B cell (primary cell): ENCODE data around the gene LSM12. TPM values are rescaled to one million over a fixed set of nuclear protein-coding genes. Genes with fewer than 3 reads are reported as not detected.

ENCODE experiments used
- ATAC-seq: fragments of 200-7000 bp; cut with Tn5 transposase; one replicate; pipeline ENCODE4 v1.10.0; 2021; ENCODE audit warnings: low read depth, mild to moderate bottlenecking, moderate number of reproducible peaks, moderate library complexity
- CTCF ChIA-PET: fragments of 350-600 bp; sonication (Branson Sonifier 250); formaldehyde crosslinking; loops from one replicate; lab custom pipeline; 2021; ENCODE audit warnings: antibody characterized with exemption, inconsistent platforms; lab: Charles Lee
- POLR2A ChIA-PET: fragments of 350-600 bp; sonication (Branson Sonifier 250); formaldehyde crosslinking; loops from one replicate; lab custom pipeline; 2021; ENCODE audit warnings: antibody characterized with exemption; lab: Charles Lee
- DNase-seq: peaks from one replicate; pipeline ENCODE4 v3.0.0; 2013
- H2AFZ ChIP-seq: 2 replicates; pipeline ENCODE4 v1.6.1; 2012; ENCODE audit warnings: mild to moderate bottlenecking, low read depth, low read length; ENCODE audit not compliant: insufficient read depth, poor library complexity, severe bottlenecking
- H3K27ac ChIP-seq, 2 donors: 1 replicate in 1 of 2; 2 replicates in 1 of 2; pipeline ENCODE4 v1.5.1; 2012 to 2013; ENCODE audit warnings: low read length in 2 of 2, mild to moderate bottlenecking in 2 of 2, moderate library complexity in 1 of 2
- H3K27me3 ChIP-seq, 4 experiments: fragments of 200-600 bp in 1 of 4; sonication (generic) in 1 of 4; replicated peaks in 1 of 4; 1 replicate in 2 of 4; 2 replicates in 2 of 4; pipeline versions ENCODE4 v1.6.1 to v1.7.0; 2013 to 2016; ENCODE audit warnings: low read length in 3 of 4, mild to moderate bottlenecking in 2 of 4, mixed read lengths in 1 of 4, moderate library complexity in 1 of 4; ENCODE audit not compliant: insufficient read depth in 4 of 4, control insufficient read depth in 3 of 4; ENCODE audit errors: control extremely low read depth in 1 of 4
- H3K36me3 ChIP-seq, 2 experiments: replicated peaks in 1 of 2; 1 replicate in 1 of 2; 2 replicates in 1 of 2; pipeline versions ENCODE4 v1.6.1 to v1.7.1; 2013; ENCODE audit warnings: low read length in 1 of 2; ENCODE audit not compliant: insufficient read depth in 2 of 2, control insufficient read depth in 1 of 2; ENCODE audit errors: control extremely low read depth in 1 of 2, extremely low read depth in 1 of 2
- H3K4me1 ChIP-seq, 2 donors: fragments of 200-600 bp in 1 of 2; sonication (generic) in 1 of 2; 1 replicate in 1 of 2; 2 replicates in 1 of 2; pipeline versions ENCODE4 v1.5.1 to v1.6.1; 2013 to 2017; ENCODE audit warnings: low read length in 2 of 2; ENCODE audit not compliant: control insufficient read depth in 2 of 2, insufficient read depth in 2 of 2
- H3K4me2 ChIP-seq: replicated peaks from 2 replicates; pipeline ENCODE3; 2012; ENCODE audit warnings: mild to moderate bottlenecking, low read depth, low read length; ENCODE audit not compliant: poor library complexity, severe bottlenecking
- H3K4me3 ChIP-seq, 5 experiments: fragments of 200-600 bp in 1 of 5; sonication (generic) in 1 of 5; 1 replicate in 3 of 5; 2 replicates in 2 of 5; pipeline versions ENCODE4 v1.5.1 to v1.7.0; 2011 to 2016; ENCODE audit warnings: low read length in 4 of 5, mild to moderate bottlenecking in 4 of 5, low read depth in 2 of 5, control low read depth in 1 of 5, moderate library complexity in 1 of 5; ENCODE audit not compliant: insufficient read depth in 1 of 5; ENCODE audit errors: control extremely low read depth in 1 of 5, extremely low read depth in 1 of 5
- H3K79me2 ChIP-seq: fragments of 200-600 bp; sonication (generic); one replicate; pipeline ENCODE4 v1.6.0; 2016; ENCODE audit warnings: low read length; ENCODE audit not compliant: control insufficient read depth, insufficient read depth
- H3K9ac ChIP-seq: fragments of 200-600 bp; sonication (generic); 2 replicates; pipeline ENCODE4 v1.6.1; 2017; ENCODE audit warnings: mild to moderate bottlenecking, low read length, moderate library complexity
- H3K9me3 ChIP-seq, 3 donors: one replicate each; pipeline versions ENCODE4 v1.6.1 to v1.7.1; 2013; ENCODE audit warnings: low read length in 2 of 3; ENCODE audit not compliant: control insufficient read depth in 2 of 3, insufficient read depth in 1 of 3; ENCODE audit errors: control extremely low read depth in 1 of 3
- H4K20me1 ChIP-seq: 2 replicates; pipeline ENCODE4 v1.6.0; 2012; ENCODE audit warnings: mild to moderate bottlenecking, low read length; ENCODE audit not compliant: insufficient read depth, control insufficient read depth, poor library complexity, severe bottlenecking
- H3K27ac Mint-ChIP-seq: one replicate; pipeline ENCODE4 v1.8.0; 2021; ENCODE audit warnings: mixed read lengths
- H3K27me3 Mint-ChIP-seq: one replicate; pipeline ENCODE4 v1.8.0; 2021; ENCODE audit warnings: mixed read lengths
- H3K4me1 Mint-ChIP-seq: one replicate; pipeline ENCODE4 v1.8.0; 2021; ENCODE audit warnings: mixed read lengths
- H3K4me3 Mint-ChIP-seq: one replicate; pipeline ENCODE4 v1.8.0; 2021; ENCODE audit warnings: mixed read lengths
- H3K9me3 Mint-ChIP-seq: one replicate; pipeline ENCODE4 v1.8.0; 2022; ENCODE audit warnings: mixed read lengths; ENCODE audit not compliant: insufficient read depth
- CTCF ChIP-seq: fragments of 200-600 bp; IDR thresholded peaks from one replicate; pipeline ENCODE4 v1.8.0; 2022; ENCODE audit warnings: antibody characterized with exemption, mild to moderate bottlenecking
- EZH2 ChIP-seq: IDR thresholded peaks from 2 replicates; pipeline ENCODE4 v1.6.1; 2012; ENCODE audit warnings: borderline replicate concordance, low read depth, mild to moderate bottlenecking, moderate library complexity, low read length; ENCODE audit not compliant: insufficient read depth, poor library complexity, severe bottlenecking
- WGBS: methylation state at CpG from one replicate; pipeline ENCODE4 v1.1.5; 2013; ENCODE audit warnings: missing lambda C conversion rate; ENCODE audit not compliant: insufficient coverage; 5-methylcytosine and 5-hydroxymethylcytosine counted together
- intact Hi-C: fragments of 100-400 bp; cut with micrococcal nuclease; formaldehyde crosslinking; loops from one replicate; pipeline ENCODE4 v1.10.0; 2022
- polyA plus RNA-seq: library from polyadenylated mRNA; depleted of rRNA; stranded (reverse); fragments of >200 nt; gene quantifications from 2 replicates; pipeline ENCODE4 v1.2.3, GENCODE V29; 2012
- total RNA-seq, 2 donors: library from RNA; stranded (reverse); fragments of 120-200 nt in 1 of 2; gene quantifications; 1 replicate in 1 of 2; 2 replicates in 1 of 2; pipeline versions ENCODE4 v1.2.3 to v1.2.4, GENCODE V29; 2013 to 2022

The LSM12 gene
- total and polyA plus RNA-seq, 2 donors (not counting 1 experiment from before 2014, with no cell fraction given), result 16.8 to 31.2 TPM

GRCh38 chr17:44065668-44066203, 735 bp downstream of the LSM12 start:
- Histone ChIP-seq H3K36me3 (peaks cover 0 to 19% of the 10 kb centered on the region in 2 experiments), H4K20me1 (no peaks in the 10 kb centered on the region), H3K4me1 (peaks cover 19 to 22% of the 10 kb centered on the region in 2 donors), H2AFZ (peak overlapping the region; percentile 75), H3K9ac (peak overlapping the region; percentile 80), H3K27me3 (no peaks in the 10 kb centered on the region), H3K27ac (peak overlapping the region; percentile 73 to 80), H3K4me3 (peak overlapping the region; percentile 52 to 95 (median 75)), H3K9me3 (no peaks in the 10 kb centered on the region), H3K79me2 (peaks cover 71% of the 10 kb centered on the region), H3K4me2 (peak overlapping the region; percentile 92)
- no peak for TF ChIP-seq CTCF
- TF ChIP-seq EZH2, result no peak
- 6% methylated on average over 9 of the region's 9 CpGs for WGBS
- H3K27ac Mint-ChIP-seq, result peak overlapping the region; percentile 86
- POLR2A ChIA-PET, result interaction anchor here (0.6 to 1.1 kb wide), 3 partner anchors 24 to 487 kb away, joined by 3 to 5 read pairs (median 3); no protein-coding TSS in a partner anchor
- H3K4me1 Mint-ChIP-seq, result peaks cover 40% of the 10 kb centered on the region
- H3K27me3 Mint-ChIP-seq, result no peaks in the 10 kb centered on the region
- CTCF ChIA-PET, result interaction anchor here (0.6 to 2.5 kb wide), 2 partner anchors 58 to 102 kb away, joined by 4 to 5 read pairs; partner anchors contain the start of gene HDAC5
- no peaks in the 10 kb centered on the region for H3K9me3 Mint-ChIP-seq
- intact Hi-C loops, result loop anchor here (1.0 to 2.0 kb wide), 3 partner anchors 59 to 121 kb away; partner anchors contain the start of genes HROB and TMUB2
- H3K4me3 Mint-ChIP-seq, result peak overlapping the region; percentile 89
- ATAC-seq, result no peak
- peak; percentile 56 for DNase-seq
